HG02763 (cell line): Measurements from ENCODE around the gene WNT4.

Experiments used
- ATAC-seq: cut with Tn5 transposase; IDR thresholded peaks from one replicate; pipeline ENCODE4 v1.9.1; 2021; ENCODE audit warnings: mild to moderate bottlenecking, moderate library complexity; ENCODE audit not compliant: unreplicated experiment

WNT4 gene

DNA sequence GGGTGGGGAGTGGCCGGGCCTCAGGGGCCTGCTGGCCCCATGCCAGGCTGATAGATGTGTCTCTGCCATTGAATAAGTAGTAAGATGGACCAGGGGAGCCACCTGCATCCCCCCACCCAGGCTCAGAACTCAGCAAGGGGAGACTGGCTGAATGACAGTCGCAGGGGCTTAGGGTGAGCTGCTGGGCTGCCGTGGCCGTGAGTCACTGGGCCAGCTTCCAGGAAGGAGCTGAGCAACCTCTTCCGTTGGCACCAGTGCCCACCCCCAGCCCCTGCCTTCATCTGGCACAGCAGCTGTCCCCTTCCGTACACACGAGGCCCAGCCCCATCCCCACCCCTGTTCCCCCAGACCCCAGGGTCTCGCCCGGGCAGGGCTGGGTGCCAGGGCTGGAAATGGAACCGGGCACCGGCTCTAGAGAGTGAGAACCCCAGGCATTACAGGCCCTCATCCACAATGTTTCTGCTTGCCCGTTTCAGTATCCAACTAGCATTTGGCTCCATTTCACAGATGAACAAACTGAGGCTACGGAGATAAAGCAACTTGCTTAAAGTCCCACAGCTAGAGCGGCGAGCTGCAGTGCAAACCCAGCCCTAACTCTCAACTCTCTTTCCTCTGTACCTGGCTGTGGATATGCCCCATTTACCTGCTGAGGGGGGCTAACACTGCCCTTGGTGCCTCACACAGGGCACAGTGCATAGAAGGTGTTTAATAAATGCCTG, 10.2 kb downstream of the WNT4 start:
- ATAC-seq: no peak

DNA sequence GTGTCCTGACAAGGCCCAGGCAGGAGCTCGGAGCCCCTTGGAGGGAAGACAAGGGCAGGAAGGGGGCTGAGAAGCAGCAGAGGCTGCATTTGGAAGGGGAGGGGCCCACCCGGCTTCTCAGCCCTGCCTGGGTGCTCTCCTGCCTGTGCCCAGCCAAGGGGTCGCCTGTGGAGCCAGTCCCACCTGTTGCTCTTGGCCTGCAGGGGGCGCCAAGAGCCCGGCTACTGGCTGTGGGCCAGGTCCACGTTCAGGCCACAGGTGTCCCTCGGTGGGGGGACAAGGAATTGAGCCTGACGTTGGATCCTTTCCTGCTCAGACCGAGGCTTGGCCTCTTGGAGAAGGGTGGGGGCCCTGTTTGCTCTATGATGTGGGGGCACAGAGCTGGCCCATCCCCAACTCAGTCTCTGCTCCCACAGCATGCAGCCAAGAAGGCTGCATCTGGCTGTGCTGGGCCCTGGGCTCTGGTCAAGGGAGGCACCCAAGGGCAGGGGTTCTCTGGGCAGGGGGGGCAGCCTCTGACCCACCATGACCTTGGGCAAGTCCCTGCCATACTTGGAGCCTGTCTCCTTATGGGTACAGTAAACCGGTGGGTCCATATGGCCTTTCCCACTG, 10.9 kb downstream of the WNT4 start:
- ATAC-seq: no peak

DNA sequence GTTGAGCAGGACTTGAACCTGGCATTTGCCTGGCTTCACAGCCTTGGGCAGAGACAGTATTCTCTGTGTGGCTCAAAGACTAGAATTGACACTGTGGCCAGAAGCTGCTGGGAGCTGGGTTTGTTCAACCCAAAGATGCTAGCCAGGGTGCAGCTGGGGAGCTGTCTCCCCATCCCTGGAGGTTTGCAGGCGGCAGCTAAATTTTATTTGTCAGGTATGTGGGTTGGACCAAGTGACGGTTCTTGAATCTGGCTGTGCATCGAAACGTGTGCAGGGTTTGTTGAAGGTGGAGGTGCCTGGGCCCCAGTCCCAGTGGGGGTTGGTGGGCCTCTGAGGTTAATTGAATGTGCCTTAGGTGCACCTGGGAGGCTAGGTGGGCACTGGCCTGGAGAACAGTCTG, 11.8 kb downstream of the WNT4 start:
- no peak for ATAC-seq

DNA sequence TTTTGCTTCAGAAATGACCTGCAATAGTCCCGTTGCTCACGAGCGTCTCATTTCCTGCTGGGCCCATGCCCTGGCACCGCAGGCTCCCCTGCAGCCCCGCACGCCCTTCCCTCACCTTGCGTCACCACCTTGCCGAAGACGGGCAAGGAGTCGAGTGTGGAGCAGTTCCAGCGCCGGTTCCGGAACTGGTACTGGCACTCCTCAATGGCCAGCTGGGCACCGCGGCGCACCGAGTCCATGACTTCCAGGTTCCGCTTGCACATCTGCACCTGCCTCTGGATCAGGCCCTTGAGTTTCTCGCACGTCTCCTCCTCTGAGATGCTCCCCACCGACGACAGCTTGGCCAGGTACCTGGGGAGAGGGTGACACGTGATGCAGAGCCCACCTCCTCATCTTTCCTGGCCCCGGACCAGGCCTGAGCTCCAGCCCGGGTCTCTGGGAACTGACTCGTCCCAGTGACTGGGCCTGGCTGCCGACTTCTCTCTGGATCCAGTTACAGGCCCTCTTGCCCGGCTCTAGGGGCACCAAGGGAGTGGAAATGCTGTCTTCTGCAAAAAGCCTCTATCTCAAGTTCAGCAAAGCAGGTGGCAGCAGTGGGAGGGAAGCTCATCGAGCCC, 13.3 kb downstream of the WNT4 start:
- no peak for ATAC-seq

DNA sequence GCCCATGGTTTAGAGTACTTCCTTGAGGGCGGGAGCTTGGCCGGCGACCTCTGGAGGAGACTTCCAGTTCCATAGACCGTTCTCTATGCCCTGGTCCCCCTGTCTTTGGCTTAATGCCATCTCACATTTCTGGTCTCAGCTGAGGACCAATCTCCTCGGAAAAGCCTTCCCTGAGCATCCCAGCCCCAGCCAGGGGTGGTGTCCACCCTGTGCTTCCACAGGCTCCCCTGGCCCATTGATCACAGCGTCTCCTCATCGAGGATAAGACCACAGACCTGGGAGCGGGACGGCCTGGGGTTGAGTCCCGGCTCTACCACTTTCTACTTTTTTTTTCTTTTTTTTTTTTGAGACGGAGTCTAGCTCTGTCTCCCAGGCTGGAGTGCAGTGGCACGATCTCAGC, 14.5 kb downstream of the WNT4 start:
- no peak for ATAC-seq

DNA sequence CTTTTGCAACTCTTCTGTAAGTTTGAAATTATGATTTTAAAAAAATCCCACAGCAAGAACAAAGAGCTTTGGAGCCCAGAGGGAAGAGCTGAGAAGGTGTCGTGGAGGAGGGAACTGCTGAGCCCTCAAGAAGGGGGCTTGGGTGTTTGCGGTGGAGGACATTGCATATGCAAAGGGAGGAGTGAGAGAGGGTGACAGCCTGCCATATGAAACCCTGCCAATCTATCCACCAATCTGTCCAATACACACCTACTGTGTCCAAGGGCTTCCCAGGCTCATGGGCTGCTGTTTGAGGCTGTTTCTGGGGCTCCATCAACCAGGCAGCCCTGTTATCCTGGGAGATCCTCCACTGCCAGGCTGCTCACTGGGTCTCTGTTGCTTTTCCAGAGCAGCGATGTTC, 15.2 kb downstream of the WNT4 start:
- no peak for ATAC-seq

DNA sequence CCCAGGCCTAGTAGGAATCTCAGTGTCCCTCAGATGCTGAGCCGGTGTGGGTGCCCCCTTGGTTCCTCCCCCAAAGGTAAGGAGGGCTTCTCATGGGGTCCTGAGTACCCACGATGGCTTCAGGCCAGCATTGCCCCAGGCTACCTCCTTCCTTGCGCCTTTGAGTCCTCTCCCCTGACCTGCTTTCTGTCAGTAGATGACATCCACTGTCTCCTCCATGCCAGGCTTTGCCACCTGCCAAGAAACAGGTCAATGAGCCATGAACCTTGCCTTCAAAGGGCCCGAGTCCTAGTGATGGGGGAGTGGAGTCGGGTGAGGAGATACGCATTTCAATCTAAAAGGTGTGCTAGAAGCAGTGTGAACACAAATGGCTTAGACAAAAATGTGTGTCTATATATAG, 15.6 kb downstream of the WNT4 start:
- ATAC-seq: no peak

DNA sequence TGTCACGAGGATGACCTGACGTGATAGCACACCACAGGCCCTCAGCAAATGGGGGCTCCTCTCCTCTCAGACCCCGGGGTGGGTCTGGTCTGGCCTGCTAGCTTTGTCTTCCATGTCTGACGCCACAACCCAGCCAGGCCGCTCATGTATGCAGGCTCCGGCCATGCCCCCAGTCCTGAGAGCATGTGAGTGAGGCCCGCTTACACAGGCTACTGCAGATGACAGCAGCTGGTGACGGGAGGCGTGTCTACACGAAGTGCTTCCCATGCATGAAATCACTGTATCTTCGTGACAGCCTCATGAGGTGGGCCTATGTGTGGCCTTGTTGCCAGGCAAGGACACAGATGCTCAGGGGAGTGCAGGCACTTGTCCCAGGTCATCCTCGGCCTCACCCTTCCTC, 16.4 kb downstream of the WNT4 start:
- ATAC-seq: no peak

DNA sequence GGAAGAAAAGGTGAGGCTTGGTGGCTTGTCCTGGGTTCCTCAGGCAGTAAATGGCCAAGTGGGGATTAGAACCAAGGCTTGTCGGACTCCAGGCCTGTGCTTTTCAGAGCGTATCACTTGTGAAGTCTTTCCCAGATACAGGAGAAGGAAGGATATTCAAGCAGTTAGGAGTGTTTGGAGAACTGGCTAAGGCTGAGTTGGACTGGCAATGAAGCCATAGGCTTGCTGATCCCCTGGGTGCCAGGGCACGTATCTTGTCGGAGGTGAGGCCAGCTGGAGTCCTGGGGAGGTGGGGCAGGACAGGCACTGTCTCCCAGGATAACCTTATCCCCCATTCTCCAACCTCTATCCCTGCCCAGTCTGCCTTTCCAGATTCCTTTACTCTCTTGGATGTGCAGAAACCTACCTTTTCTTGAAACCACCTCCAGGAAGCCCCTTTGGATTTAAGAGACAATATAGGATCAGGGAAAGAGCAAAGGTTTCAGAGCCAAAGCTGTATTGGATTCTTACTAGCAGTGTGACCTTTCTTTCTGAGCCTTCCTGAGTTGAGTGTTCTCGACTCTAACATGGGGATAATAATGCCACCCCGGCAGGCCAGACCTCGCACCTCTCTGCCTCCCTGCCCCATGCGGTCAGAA, 18.2 kb downstream of the WNT4 start:
- no peak for ATAC-seq

DNA sequence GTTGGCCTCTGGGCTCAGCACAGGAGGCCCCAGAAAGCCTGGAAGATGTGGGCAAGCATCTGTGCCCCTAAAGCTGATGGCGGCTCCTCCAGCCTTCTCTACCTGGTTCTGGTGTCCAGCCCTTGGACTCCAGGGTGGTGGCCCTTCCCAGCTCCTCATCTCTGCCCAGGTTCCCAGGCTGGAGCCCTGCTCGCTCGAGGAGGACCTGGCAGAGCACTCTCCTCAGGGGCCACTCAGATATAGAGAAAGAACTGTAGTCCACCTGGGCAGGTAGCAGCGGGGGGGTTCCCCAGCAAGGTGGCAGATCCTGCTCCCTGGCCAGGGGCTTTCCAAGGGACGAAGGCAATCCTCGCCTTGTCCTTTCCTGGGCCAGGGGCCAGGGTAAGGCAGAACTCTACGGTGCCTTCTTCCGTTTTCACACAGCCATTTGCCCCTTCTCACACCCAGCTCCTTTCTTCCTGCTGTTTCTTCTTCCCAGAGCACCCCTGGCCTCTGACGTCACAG, 18.9 kb downstream of the WNT4 start:
- no peak for ATAC-seq

DNA sequence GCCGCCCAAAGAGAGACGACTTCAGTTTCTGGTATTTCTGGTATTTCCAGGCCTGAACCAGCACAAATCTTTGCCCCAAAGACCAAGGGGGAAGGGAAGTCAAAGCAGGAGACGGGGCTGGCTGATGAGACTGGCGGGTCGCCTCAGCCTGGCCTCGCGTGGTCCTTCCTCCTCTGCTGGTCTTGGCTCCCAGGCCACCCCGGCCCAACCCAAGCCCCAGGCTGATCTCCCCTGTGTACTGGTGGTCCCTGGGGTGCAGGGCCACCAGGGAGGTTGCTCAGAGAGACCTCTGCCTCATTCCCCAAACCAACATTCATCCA, 19.9 kb downstream of the WNT4 start:
- ATAC-seq: no peak

DNA sequence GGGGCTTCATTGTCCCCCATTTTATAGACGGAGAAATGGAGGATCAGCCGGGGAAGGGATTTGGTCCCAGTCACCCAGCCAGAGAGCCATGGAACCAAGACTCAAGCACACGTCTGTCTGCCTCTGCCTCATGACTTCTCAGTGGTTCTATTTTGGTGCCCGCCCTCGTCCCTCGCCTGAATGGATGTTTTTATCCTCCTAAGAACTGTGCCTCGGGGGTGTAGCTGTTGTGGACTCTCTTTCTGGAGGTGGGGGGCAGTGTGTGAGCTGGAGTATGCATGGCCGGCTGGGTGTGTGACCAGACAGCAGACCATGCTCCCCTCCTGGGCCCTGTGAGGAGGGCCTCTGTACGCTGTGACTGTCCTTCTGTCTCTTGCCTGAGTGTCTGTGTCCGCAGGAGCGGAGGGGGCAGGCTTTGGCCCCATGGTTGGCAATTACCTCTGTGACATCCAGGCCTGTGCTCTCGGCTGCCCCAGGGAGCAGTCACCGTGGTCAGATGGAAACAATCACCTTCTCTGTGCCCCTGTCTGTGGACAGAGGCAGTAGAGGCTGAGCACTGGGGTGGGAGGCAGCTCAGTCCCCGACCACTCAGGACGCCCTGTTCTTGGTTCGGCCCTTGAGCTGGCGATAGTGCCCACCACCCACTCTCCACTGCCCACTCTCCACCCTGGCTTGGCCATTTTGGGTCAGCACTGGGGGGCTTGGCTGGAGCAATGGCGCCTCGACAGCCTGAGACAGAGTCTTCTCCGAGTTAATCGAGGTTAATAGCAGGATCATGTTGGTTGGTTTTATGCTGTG, 20.4 kb downstream of the WNT4 start:
- no peak for ATAC-seq

DNA sequence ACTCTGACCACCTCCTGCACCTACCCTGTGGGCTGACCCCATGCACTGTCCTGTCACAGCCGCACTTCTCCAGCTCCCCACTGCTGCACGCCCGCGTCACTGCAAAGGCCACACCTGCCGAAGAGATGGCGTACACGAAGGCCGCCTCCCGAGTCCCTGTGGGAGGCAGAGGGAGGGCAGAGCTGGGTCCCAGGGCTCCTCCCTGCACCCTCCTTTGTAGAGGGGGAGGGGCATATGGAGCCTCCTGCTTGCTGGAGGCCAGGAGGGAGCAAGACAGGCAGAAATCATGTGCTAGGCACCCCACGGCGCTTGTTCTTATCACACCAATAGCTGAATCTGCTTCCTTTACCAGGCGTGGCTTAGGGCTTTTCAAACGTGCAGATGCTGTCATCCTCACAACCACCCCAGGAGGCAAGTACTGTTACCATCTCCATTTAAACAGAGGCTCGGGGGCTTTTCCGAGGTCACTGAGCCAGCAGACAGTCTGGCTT, 21.4 kb downstream of the WNT4 start:
- no peak for ATAC-seq

DNA sequence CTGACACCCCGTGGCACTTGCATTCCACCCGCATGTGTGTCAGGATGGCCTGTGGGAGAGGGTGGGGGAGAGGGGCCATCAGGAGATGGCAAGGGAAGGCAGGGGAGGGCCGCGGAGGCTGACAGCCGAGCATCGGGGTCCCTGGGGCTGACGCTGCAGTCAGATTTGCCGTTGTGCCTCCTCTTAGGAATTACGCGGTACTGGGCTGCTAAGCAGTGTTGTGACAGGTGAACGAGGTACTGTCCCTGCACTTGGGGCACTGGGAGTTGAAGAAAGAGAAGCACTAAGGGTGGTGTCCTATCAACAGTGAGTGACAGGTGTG, 22.5 kb downstream of the WNT4 start:
- no peak for ATAC-seq

DNA sequence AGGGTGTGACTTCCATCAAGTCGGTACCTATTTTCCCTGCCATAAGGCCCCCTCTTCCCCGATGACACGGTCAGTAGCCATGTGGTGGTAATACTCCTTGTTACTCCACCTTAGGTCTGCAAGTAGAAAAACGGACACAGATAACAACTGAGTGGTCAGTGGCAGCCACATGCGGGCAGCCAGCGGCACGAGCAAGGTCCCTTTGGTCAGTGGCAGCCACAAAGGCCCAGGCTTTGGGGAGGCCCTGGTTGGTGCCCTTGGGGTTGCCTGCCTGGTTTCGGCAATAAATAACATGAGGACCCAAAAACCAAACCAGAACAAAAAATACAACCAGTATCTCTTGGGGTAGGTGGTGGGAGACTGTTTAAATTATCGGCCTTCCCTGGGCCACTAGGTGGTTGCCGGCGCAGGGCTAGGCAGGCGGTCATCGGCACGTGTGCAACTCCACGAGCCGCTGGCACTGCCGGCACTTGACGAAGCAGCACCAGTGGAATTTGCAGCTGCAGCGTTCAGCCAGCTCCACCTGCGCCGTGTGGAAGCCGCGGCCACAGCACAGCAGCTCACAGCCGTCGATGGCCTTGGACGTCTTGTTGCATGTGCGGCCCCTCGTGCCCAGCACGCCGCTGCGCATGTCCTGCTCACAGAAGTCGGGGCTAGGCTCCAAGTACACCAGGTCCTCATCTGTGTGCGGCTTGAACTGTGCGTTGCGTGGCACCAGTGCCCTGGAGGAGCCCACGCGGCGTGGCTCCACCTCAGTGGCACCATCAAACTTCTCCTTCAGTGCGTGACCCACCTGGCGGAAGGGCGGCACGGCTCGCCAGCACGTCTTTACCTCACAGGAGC, 23.1 kb downstream of the WNT4 start:
- ATAC-seq: no peak

DNA sequence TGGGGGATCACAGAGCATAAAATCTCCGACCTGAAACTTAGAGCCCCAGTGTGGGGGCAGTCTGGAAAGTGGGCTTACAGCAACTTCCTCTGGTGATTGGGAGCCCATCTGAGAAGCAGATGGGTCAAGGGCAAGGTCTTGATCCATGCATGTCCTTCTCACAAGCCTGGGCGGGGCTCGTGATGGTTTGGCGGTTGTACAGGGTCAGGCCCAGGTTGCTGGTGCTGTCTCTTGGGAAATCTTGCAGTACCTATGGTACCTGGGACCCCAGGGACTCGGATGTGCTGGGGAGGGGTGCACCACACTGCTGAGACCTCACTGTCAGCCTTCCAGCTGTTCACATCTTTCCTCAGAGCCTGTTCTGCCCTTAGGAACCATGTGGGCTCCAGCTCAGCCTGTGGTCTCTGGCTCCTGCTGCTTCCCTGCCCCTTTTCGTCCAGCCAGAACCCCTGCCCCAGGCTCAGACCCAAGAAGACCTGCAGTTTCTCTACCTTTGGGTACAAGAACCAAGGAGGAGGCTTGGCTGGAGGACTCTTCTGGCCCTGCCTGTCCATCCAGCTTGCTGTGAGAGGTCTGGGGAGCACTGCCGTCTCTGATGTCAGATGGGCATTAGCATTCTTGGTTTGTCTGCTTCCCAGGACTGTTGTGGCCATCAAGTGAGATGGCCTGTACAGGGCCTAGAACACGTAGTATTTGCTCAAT, 24.5 kb downstream of the WNT4 start:
- no peak for ATAC-seq

DNA sequence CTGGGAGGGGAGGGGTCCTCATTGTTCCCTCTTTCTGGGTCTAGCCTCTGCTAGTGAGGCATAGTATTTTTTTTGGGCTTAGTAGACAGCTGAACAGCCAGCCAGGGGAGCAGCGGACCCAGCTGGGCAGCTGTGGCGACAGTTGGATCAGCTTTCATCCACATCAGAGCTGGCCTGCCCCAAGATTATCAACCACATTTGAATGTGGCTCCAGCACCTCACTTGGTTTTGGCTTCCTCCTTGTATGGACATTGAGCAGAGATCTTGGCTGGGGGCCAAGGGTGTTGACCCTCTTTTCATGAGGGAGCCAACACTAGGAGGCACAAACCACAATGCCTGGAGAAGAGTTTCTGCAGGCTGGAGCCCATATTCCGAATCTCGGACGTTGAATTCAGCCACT, 25.0 kb downstream of the WNT4 start:
- ATAC-seq: no peak

DNA sequence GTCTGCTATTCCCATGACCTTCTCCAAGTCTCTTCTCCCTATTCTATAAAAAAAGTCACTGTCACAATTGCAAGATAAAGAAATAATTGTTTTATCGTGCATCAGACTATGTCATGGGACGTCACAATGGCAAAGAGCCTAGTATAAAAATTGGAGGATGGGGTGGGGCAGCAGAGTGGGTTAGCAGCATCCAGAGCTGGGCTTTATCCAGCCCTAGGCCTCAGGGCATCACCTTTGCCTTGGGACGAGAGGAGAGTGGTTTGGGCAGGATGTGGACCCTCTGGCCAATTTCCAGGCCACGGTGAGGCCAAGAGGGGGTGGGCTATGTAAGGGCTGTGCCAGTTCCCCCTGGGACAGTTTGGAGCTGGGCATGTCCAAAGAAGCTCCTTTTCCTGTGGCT, 25.7 kb downstream of the WNT4 start:
- ATAC-seq: no peak

DNA sequence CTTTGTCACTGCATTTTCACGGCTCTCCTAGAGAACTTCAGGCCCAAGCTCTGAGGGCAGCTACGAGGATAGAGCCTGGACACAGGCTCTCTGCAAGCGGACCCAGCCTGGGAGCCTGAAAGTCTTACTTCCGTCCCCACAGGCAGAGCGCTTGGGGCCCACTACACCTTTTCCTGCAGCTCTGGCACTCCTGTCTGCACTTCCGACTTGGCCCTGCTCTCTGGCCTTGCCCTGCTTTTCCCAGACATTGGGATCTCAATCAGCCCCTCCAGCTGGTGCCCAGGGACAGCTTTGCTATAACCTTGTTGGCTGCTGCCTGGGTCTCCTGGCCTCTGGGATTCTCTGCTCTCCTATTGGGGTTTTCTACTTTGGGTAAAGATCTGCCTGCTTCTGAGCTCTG, 27.6 kb downstream of the WNT4 start:
- no peak for ATAC-seq
